ENCODE results near the gene SRSF8. TPM values are rescaled to one million over a fixed set of nuclear protein-coding genes. Genes with fewer than 3 reads are reported as not detected.

The SRSF8 gene
- total and polyA plus RNA-seq, 2 donors (not counting 3 experiments of a cell fraction or from before 2014, with no cell fraction given): 21.9 to 31.3 TPM

DNA sequence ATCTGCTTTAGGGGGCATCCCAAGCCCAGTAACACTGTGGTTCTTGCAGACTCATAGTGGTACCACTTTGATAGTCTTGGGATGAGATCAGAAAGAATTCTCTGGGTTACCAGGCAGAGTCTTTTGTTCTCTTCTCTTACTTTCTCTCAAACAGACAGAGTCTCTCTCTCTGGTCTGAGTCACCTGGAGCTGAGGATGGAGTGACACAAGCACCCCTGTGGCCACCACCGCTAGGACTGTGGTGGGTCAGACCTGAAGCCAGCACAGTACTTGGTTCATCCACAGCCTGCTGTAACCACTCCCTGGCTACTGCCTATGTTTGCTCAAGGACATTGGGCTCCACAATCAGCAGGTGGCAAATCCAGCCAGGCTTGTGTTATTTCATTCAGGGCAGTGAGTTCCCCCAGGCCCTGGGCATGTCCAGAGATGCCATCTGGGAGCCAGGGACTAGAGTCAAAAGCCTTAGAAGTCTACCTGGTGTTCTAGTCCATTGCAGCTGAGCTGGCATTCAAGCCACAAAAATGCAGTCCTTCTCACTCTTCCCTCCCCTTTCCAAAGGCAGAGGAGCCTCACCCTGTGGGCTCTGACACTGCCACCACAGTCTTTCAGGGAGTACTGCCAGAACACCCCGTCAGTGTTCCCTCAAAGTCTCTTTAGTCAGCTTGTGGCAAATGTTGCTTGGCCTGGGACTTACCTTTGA lies 52.8 kb downstream of the SRSF8 start:
- no peak overlapping the region for H3K4me2 ChIP-seq (ENCODE audit: insufficient read depth, low read length)
- FAIRE-seq: no peak
- TF ChIP-seq POLR2AphosphoS5 (IDR thresholded peaks at IDR 0.05; ENCODE audit: insufficient read depth, low read depth, low read length): no peak
- no peak for TF ChIP-seq EZH2 (IDR thresholded peaks at IDR 0.05; ENCODE audit: borderline replicate concordance, low read depth, low read length, severe bottlenecking)
- no peak for TF ChIP-seq MYC (IDR thresholded peaks at IDR 0.05; ENCODE audit: low read depth, low read length)
- TF ChIP-seq POLR2A (IDR thresholded peaks at IDR 0.05; ENCODE audit: low read depth, low read length): no peak
- TF ChIP-seq, protein P1, sequence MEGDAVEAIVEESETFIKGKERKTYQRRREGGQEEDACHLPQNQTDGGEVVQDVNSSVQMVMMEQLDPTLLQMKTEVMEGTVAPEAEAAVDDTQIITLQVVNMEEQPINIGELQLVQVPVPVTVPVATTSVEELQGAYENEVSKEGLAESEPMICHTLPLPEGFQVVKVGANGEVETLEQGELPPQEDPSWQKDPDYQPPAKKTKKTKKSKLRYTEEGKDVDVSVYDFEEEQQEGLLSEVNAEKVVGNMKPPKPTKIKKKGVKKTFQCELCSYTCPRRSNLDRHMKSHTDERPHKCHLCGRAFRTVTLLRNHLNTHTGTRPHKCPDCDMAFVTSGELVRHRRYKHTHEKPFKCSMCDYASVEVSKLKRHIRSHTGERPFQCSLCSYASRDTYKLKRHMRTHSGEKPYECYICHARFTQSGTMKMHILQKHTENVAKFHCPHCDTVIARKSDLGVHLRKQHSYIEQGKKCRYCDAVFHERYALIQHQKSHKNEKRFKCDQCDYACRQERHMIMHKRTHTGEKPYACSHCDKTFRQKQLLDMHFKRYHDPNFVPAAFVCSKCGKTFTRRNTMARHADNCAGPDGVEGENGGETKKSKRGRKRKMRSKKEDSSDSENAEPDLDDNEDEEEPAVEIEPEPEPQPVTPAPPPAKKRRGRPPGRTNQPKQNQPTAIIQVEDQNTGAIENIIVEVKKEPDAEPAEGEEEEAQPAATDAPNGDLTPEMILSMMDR (IDR thresholded peaks at IDR 0.05; ENCODE audit: extremely low read depth in 1 of 2, insufficient read depth in 1 of 2, low read depth in 1 of 2, low read length in 2 of 2): no peak
- TF ChIP-seq, protein P2, sequence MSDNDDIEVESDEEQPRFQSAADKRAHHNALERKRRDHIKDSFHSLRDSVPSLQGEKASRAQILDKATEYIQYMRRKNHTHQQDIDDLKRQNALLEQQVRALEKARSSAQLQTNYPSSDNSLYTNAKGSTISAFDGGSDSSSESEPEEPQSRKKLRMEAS (IDR thresholded peaks at IDR 0.05; ENCODE audit: insufficient read depth, insufficient read length): no peak
- no peak for TF ChIP-seq FOS (IDR thresholded peaks at IDR 0.05; ENCODE audit: borderline replicate concordance, insufficient read depth, low read length)
- TF ChIP-seq GATA2 (IDR thresholded peaks at IDR 0.05; ENCODE audit: insufficient read depth, insufficient read length, low read depth, low read length): no peak
- no peak for TF ChIP-seq JUN (IDR thresholded peaks at IDR 0.05; ENCODE audit: borderline replicate concordance, insufficient read depth, insufficient read length, low read depth)
- intact Hi-C loops (cut with micrococcal nuclease): no loop called here
- H3K27ac ChIP-seq (ENCODE audit: insufficient read depth, low read depth, low read length): no peak overlapping the region
- H3K4me3 ChIP-seq (replicated peaks in 1 of 3; ENCODE audit: insufficient read depth in 1 of 3, low read depth in 1 of 3, low read length in 3 of 3): no peak overlapping the region
- H3K27me3 ChIP-seq (ENCODE audit: control insufficient read depth in 2 of 2, insufficient read depth in 2 of 2, low read length in 2 of 2): no peaks in the 10 kb centered on the region
- H3K4me1 ChIP-seq (ENCODE audit: control insufficient read depth, extremely low read depth, insufficient read depth, low read length): no peaks in the 10 kb centered on the region
- H3K79me2 ChIP-seq (ENCODE audit: control insufficient read depth, insufficient read depth, low read length): no peaks in the 10 kb centered on the region
- H3K9me3 ChIP-seq (replicated peaks; ENCODE audit: control insufficient read depth, insufficient read depth, low read length): no peaks in the 10 kb centered on the region
- H3K36me3 ChIP-seq (ENCODE audit: control insufficient read depth in 2 of 2, extremely low read depth in 1 of 2, insufficient read depth in 2 of 2, low read length in 2 of 2): no peaks in the 10 kb centered on the region
- no peak overlapping the region for H2AFZ ChIP-seq (ENCODE audit: low read depth, low read length)
- H3K9me1 ChIP-seq (replicated peaks; ENCODE audit: control insufficient read depth, extremely low read depth, insufficient read depth, low read length): no peaks in the 10 kb centered on the region
- no peaks in the 10 kb centered on the region for H4K20me1 ChIP-seq (replicated peaks; ENCODE audit: control insufficient read depth, extremely low read depth, insufficient read depth, low read length)
- no TSS peak for BruUV-seq (replicated peaks)
- ChIA-PET POLR2A (no interaction called here), CTCF (interaction anchor here (1.0 to 2.2 kb wide), 3 partner anchors 26 to 35 kb away, joined by 3 to 7 read pairs (median 4); no protein-coding TSS in a partner anchor)
- no peak overlapping the region for H3K9ac ChIP-seq (replicated peaks; ENCODE audit: extremely low read depth, insufficient read depth, low read length)
- DNase-seq (ENCODE audit: low read depth, low spot score): no peak
- dilution Hi-C loops (cut with MboI; ENCODE audit: extremely low pct_ligation_motif_present, low sequenced_read_pairs): no loop called here

Other genes starting within 250 kb of the SRSF8 start
- 72.0 and 75.6 TPM in 2 replicates for gene CWC15, start 93.4 kb upstream of the SRSF8 start, total RNA-seq
- 11.1 and 16.9 TPM in 2 replicates for gene CWC15, start 93.4 kb upstream of the SRSF8 start, polyA plus RNA-seq
- 1.0 and 1.3 TPM in 2 replicates for gene KDM4D, start 93.2 kb upstream of the SRSF8 start, total RNA-seq
- gene KDM4D, start 93.2 kb upstream of the SRSF8 start, polyA plus RNA-seq: 1.3 and 1.4 TPM in 2 replicates
- gene KDM4E, start 41.7 kb upstream of the SRSF8 start, total RNA-seq: not detected in 2 replicates
- gene KDM4E, start 41.7 kb upstream of the SRSF8 start, polyA plus RNA-seq: not detected in 2 replicates
- not detected in 2 replicates for gene KDM4F, start 17.5 kb upstream of the SRSF8 start, total RNA-seq
- not detected in 2 replicates for gene KDM4F, start 17.5 kb upstream of the SRSF8 start, polyA plus RNA-seq
- gene ENDOD1, start 22.9 kb downstream of the SRSF8 start, total RNA-seq: 17.1 and 20.5 TPM in 2 replicates
- 10.2 and 10.5 TPM in 2 replicates for gene ENDOD1, start 22.9 kb downstream of the SRSF8 start, polyA plus RNA-seq
- gene SESN3, start 164.3 kb downstream of the SRSF8 start, total RNA-seq: 5.6 and 6.9 TPM in 2 replicates
- 1.3 and 1.6 TPM in 2 replicates for gene SESN3, start 164.3 kb downstream of the SRSF8 start, polyA plus RNA-seq